ENCODE results near the gene CDC25C. TPM values are rescaled to one million over a fixed set of nuclear protein-coding genes. Genes with fewer than 3 reads are reported as not detected.
A peak's percentile ranks its signal among the peaks of the same experiment; 100 is the strongest.

Gene CDC25C
- total RNA-seq, 1 donor from 2014 or later = 22.7 TPM

GRCh38 chr5:138369706-138370105, 38.1 kb upstream of the CDC25C start:
- DNase-seq (ENCODE audit: low read depth, low spot score) = no peak
- H3K27me3 Mint-ChIP-seq (ENCODE audit: low read depth) = no peaks in the 10 kb centered on the region
- no peak overlapping the region for H3K4me3 Mint-ChIP-seq
- H3K36me3 Mint-ChIP-seq (ENCODE audit: low read depth) = no peaks in the 10 kb centered on the region
- peaks cover 14% of the 10 kb centered on the region for H3K4me1 Mint-ChIP-seq
- no peaks in the 10 kb centered on the region for H3K9me3 Mint-ChIP-seq
- no peak for TF ChIP-seq CTCF (conservative IDR thresholded peaks at IDR 0.05)
- H3K27ac Mint-ChIP-seq (ENCODE audit: unreplicated experiment) = no peak overlapping the region

- TF ChIP-seq CTCF (conservative IDR thresholded peaks at IDR 0.05) = no peak
- DNase-seq (ENCODE audit: low read depth, low spot score) = no peak
- H3K27ac Mint-ChIP-seq (ENCODE audit: unreplicated experiment) = no peak overlapping the region
- no peaks in the 10 kb centered on the region for H3K9me3 Mint-ChIP-seq
- H3K27me3 Mint-ChIP-seq (ENCODE audit: low read depth) = no peaks in the 10 kb centered on the region
- no peak overlapping the region for H3K4me3 Mint-ChIP-seq
- peaks cover 18% of the 10 kb centered on the region for H3K4me1 Mint-ChIP-seq
- H3K36me3 Mint-ChIP-seq (ENCODE audit: low read depth) = no peaks in the 10 kb centered on the region
Observed at GRCh38 chr5:138369261-138369660, 37.7 kb upstream of the CDC25C start.

- no peak for TF ChIP-seq CTCF (conservative IDR thresholded peaks at IDR 0.05)
- H3K9me3 Mint-ChIP-seq = no peaks in the 10 kb centered on the region
- H3K27me3 Mint-ChIP-seq (ENCODE audit: low read depth) = no peaks in the 10 kb centered on the region
- DNase-seq (ENCODE audit: low read depth, low spot score) = no peak
- no peaks in the 10 kb centered on the region for H3K36me3 Mint-ChIP-seq (ENCODE audit: low read depth)
- peaks cover 20% of the 10 kb centered on the region for H3K4me1 Mint-ChIP-seq
- H3K27ac Mint-ChIP-seq (ENCODE audit: unreplicated experiment) = peak overlapping the region; percentile 91
- H3K4me3 Mint-ChIP-seq = no peak overlapping the region
Observed at GRCh38 chr5:138366632-138367382, 35.2 kb upstream of the CDC25C start.

GRCh38 chr5:138364576-138364975, 33.0 kb upstream of the CDC25C start:
- Mint-ChIP-seq H3K36me3 (ENCODE audit: low read depth) (peaks cover 2% of the 10 kb centered on the region), H3K27ac (ENCODE audit: unreplicated experiment) (no peak overlapping the region), H3K9me3 (no peaks in the 10 kb centered on the region), H3K27me3 (ENCODE audit: low read depth) (no peaks in the 10 kb centered on the region), H3K4me3 (no peak overlapping the region), H3K4me1 (peaks cover 30% of the 10 kb centered on the region)
- no peak for DNase-seq (ENCODE audit: low read depth, low spot score)
- TF ChIP-seq CTCF (conservative IDR thresholded peaks at IDR 0.05) = no peak

- Mint-ChIP-seq H3K27ac (ENCODE audit: unreplicated experiment) (no peak overlapping the region), H3K27me3 (ENCODE audit: low read depth) (no peaks in the 10 kb centered on the region), H3K36me3 (ENCODE audit: low read depth) (peaks cover 3% of the 10 kb centered on the region), H3K4me3 (peak overlapping the region; percentile 29), H3K9me3 (no peaks in the 10 kb centered on the region), H3K4me1 (peaks cover 20% of the 10 kb centered on the region)
- TF ChIP-seq CTCF (conservative IDR thresholded peaks at IDR 0.05) = no peak
- no peak for DNase-seq (ENCODE audit: low read depth, low spot score)
Observed at GRCh38 chr5:138360941-138361452, 29.4 kb upstream of the CDC25C start.
